ENCODE data around the gene TTC27.
A peak's percentile ranks its signal among the peaks of the same experiment; 100 is the strongest.
"Not testable (repeated sequence)": the region's sequence is repeated elsewhere in the genome, so short reads cannot be mapped to it uniquely, and the experiment has no call there.

TTC27 gene

DNA sequence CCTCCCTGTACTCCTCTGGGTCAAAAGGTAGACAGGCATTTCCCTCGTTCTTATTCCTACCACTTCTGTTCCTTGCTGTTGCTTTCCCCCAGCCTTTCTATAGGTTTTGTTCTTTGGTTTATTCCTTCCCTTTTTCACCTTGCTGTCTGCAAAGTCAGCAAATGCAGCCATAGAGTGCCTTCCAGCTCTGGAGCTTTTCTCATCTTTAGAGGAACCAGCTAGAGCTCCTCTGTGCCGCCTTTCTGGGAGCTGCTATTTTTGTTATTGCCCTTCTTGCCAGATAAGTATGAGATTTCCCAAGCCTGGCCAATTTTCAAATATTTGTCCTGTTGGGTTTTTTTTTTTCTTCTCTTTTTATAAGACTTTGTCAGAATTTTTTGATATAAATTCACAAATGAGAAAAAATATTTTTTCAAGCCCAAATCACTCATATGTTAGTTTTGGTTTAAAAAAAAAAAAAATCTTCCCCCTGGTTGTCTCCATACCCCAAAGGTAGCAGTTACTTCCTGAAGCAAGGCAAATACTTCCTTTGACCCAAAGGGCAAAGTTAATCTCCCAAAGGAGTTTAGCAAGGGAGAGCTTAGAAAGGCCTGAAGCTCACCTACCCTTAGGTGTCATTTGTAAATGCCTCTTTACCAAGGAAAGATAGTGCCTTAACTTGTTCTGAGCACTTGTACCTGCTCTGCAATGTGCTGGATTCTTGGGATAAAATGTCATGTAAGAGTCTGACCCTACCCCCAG lies 5.1 kb upstream of the TTC27 start:
- TF ChIP-seq ZFX (IDR thresholded peaks at IDR 0.05): no peak
- TF ChIP-seq, protein P1, sequence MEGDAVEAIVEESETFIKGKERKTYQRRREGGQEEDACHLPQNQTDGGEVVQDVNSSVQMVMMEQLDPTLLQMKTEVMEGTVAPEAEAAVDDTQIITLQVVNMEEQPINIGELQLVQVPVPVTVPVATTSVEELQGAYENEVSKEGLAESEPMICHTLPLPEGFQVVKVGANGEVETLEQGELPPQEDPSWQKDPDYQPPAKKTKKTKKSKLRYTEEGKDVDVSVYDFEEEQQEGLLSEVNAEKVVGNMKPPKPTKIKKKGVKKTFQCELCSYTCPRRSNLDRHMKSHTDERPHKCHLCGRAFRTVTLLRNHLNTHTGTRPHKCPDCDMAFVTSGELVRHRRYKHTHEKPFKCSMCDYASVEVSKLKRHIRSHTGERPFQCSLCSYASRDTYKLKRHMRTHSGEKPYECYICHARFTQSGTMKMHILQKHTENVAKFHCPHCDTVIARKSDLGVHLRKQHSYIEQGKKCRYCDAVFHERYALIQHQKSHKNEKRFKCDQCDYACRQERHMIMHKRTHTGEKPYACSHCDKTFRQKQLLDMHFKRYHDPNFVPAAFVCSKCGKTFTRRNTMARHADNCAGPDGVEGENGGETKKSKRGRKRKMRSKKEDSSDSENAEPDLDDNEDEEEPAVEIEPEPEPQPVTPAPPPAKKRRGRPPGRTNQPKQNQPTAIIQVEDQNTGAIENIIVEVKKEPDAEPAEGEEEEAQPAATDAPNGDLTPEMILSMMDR (conservative IDR thresholded peaks at IDR 0.05): no peak
- no peak overlapping the region for H3K27ac ChIP-seq

DNA sequence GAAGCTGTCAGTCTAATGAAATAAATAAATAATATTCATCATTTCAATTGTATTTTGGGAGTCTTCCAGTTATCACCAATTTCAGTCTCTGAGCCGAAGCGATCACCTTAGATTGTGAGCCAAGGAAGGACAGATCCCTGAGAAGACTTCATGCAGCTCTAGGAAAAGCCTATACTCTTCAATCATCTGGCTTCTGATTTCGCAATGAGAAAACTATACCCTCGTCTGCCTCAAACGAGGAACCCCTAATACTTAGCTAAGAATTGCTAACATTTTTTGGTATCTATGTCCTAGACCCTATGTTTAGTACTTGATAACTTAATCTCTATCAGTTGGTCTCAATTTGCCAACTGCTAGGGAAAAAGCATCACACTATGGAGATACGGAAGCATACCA lies 4.5 kb upstream of the TTC27 start:
- no peak for TF ChIP-seq ZFX (IDR thresholded peaks at IDR 0.05)
- TF ChIP-seq, protein P1 (conservative IDR thresholded peaks at IDR 0.05): no peak
- H3K27ac ChIP-seq: no peak overlapping the region

DNA sequence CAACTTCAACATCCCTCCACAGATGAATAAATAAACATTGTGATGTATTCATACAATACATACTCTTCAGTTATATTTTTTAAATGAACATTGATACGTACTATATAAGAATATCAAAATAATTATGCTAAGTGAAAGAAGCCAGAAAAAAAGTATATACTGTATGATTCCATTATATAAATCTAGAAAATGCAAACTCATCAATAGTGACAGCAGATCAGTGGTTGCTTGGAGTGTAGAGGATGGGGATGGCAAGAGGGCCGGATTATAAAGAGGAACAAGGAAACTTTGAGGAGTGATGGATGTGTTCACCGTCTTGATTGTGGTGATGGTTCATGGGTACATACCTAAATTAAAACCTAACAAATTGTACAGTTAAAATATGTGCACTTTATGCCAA lies 3.0 kb upstream of the TTC27 start:
- H3K27ac ChIP-seq: no peak overlapping the region
- TF ChIP-seq, protein P1 (conservative IDR thresholded peaks at IDR 0.05): no peak
- TF ChIP-seq ZFX (IDR thresholded peaks at IDR 0.05): no peak

DNA sequence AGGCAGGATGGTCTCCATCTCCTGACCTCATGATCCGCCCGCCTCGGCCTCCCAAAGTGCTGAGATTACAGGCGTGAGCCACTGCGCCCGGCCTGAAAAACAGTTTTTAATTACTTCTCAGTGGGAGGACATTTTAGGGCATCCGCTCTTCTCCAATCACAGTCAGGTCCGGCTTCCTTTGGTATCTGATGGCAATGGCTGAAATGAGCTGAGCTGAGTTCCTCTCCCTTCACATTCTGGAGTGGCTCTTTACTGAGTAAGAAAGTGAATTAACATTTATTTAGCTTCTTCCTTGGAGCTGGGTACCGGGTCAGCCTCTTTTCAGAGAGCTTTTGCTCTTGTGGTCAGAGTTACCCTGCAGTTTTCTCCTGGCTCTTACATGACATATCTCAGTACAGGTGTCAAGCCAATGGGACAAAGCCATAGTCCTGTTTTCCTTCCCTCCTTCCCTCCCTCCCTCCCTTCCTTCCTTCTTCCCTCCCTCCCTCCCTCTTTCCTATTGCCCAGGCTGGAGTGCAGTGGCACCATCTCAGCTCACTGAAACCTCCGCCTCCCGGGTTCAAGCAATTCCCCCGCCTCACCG lies 1.1 kb upstream of the TTC27 start:
- no peak for TF ChIP-seq ZFX (IDR thresholded peaks at IDR 0.05)
- TF ChIP-seq, protein P1 (conservative IDR thresholded peaks at IDR 0.05): no peak
- no peak overlapping the region for H3K27ac ChIP-seq

DNA sequence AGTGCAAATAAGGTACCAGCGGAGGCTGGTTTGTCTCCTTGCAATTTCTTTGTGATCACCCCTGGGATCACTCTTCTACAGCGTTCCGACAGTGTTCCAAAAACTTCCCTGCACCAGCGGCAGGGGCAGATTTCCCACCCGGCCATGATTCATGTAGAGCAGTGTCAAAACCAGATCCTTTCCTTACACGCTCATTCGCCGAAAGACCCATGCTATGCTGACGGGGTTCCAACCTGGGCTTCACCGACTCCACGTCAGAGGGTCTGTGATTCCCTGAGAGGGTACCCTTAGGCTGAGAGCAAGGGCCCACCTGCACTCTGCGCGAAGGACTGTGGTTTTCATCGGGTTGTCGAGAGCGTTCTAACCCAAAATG lies 423 bp upstream of the TTC27 start:
- peak overlapping the region; percentile 59; the same call in 1 of the 2 replicates for H3K27ac ChIP-seq
- TF ChIP-seq, protein P1 (conservative IDR thresholded peaks at IDR 0.05): no peak
- no peak for TF ChIP-seq ZFX (IDR thresholded peaks at IDR 0.05)

DNA sequence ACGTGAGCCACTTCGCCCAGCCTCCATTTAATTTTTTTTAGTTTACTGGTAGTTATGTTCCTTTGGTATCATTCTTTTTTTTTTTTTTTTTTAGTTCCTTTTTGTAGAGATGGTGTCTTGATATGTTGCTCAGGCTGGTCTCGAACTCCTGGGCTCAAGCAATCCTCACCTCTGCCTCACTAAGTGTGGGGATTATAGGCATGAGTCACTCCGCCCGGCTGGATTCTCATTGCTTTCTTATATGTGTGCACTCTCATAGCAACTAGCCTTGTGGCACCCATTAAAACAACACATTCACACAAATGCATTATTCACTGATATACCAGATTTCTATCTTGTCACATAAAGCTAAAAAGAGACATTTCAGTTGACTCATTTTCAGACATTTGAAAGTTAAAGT lies 4.2 kb downstream of the TTC27 start:
- TF ChIP-seq, protein P1 (conservative IDR thresholded peaks at IDR 0.05): no peak
- TF ChIP-seq ZFX (IDR thresholded peaks at IDR 0.05): no peak
- H3K27ac ChIP-seq: no peak overlapping the region

DNA sequence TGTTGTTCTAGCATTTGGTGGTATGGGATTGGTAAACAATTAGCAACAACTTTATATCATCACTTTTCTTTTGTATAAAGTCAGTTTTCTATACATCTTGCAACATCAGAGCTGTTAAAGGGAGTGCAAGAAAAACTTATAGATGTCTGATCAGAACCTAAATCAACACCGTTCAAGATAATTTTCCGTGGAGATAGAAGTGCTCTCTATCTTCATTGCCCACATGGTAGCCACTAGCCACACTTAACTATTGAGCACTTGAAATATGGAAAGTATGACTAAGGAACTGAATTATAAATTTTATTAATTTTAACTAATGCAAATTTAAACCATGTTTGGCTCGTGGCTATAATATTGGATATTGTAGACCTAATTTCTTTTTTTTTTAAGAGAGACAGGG lies 5.2 kb downstream of the TTC27 start:
- H3K27ac ChIP-seq: no peak overlapping the region
- TF ChIP-seq, protein P1 (conservative IDR thresholded peaks at IDR 0.05): no peak
- TF ChIP-seq ZFX (IDR thresholded peaks at IDR 0.05): no peak

DNA sequence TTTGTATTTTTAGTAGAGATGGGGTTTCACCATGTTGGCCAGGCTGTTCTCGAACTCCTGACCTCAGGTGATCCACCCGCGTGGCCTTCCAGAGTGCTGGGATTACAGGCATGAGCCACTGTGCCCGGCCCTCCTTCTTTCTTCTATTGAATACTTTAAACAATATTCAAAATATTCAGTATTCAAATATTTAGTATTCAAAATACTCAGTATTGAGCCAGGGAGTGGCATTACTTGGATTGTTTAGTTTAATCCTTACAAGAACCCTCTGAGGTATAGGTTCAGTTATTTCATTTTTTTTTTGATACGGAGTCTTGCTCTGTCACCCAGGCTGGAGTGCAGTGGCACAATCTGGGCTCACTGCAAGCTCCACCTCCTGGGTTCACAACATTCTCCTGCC lies 10.7 kb downstream of the TTC27 start:
- H3K27ac ChIP-seq: not testable (repeated sequence)
